HL-60 (cell line): ENCODE results near the gene ARHGAP11A.

ENCODE experiments used
- CTCF ChIP-seq: IDR thresholded peaks from one replicate; pipeline ENCODE4 v1.5.1; 2011; ENCODE audit warnings: low read length, control low read depth, inconsistent platforms; ENCODE audit not compliant: insufficient read depth
- GABPA ChIP-seq: IDR thresholded peaks from 2 replicates; pipeline ENCODE4 v1.6.1; 2012; ENCODE audit warnings: low read depth
- POLR2AphosphoS5 ChIP-seq: IDR thresholded peaks from 2 replicates; pipeline ENCODE4 v1.6.1; 2012; ENCODE audit warnings: low read depth
- REST ChIP-seq: IDR thresholded peaks from 2 replicates; pipeline ENCODE4 v1.6.1; 2012; ENCODE audit warnings: low read depth; ENCODE audit not compliant: insufficient replicate concordance

GRCh38 chr15:32682569-32682968 lies 67.3 kb downstream of the ARHGAP11A start:
- TF ChIP-seq CTCF (no peak), REST (no peak), GABPA (no peak), POLR2AphosphoS5 (no peak)
